ENCODE data around the gene DOCK9. TPM values are rescaled to one million over a fixed set of nuclear protein-coding genes. Genes with fewer than 3 reads are reported as not detected.

DOCK9 gene
- total RNA-seq, 4 donors from 2014 or later, result 31.4 to 46.7 (median 45.6) TPM

DNA sequence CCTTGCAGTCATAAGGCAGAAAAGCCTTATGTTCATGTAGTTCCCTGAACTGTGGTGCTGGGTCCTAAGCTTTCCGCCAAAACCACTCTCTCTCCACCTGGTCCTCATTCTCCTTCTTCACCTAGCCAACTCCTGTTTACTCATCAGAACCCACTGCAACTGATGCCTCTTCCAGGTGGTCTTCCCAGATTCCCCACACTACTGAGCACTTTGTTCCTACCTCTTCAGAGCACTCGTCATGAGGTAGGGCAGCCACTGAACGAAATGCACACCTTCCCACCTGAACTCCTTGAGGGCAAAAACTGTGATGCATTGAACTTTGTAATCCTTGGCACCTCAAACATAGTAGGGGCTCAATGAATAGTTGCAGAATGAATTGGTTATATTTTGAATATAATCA, 100.4 kb downstream of the DOCK9 start:
- no peak for ATAC-seq
- Histone ChIP-seq H3K4me1 (peaks cover 4 to 11% of the 10 kb centered on the region in 2 donors), H3K27ac (no peak overlapping the region), H3K27me3 (no peaks in the 10 kb centered on the region), H3K36me3 (peaks cover 0 to 39% of the 10 kb centered on the region in 2 donors), H3K9me3 (no peaks in the 10 kb centered on the region), H3K4me3 (no peak overlapping the region)
- intact Hi-C loops (cut with DNase I; ENCODE audit: low total_unique reads) (no loop called here), in situ Hi-C loops (cut with MboI; ENCODE audit: low sequenced_read_pairs in 4 of 4) (no loop called here)
- no peak for DNase-seq
- TF ChIP-seq POLR2A (IDR thresholded peaks at IDR 0.05), result no peak
- TF ChIP-seq, protein P1, sequence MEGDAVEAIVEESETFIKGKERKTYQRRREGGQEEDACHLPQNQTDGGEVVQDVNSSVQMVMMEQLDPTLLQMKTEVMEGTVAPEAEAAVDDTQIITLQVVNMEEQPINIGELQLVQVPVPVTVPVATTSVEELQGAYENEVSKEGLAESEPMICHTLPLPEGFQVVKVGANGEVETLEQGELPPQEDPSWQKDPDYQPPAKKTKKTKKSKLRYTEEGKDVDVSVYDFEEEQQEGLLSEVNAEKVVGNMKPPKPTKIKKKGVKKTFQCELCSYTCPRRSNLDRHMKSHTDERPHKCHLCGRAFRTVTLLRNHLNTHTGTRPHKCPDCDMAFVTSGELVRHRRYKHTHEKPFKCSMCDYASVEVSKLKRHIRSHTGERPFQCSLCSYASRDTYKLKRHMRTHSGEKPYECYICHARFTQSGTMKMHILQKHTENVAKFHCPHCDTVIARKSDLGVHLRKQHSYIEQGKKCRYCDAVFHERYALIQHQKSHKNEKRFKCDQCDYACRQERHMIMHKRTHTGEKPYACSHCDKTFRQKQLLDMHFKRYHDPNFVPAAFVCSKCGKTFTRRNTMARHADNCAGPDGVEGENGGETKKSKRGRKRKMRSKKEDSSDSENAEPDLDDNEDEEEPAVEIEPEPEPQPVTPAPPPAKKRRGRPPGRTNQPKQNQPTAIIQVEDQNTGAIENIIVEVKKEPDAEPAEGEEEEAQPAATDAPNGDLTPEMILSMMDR (IDR thresholded peaks at IDR 0.05 in 4 of 5, conservative IDR thresholded peaks at IDR 0.05 in 1 of 5), result no peak

GRCh38 chr13:98875146-98875729, 102.6 kb downstream of the DOCK9 start:
- peaks cover 0 to 27% of the 10 kb centered on the region in 2 donors for H3K36me3 ChIP-seq
- ATAC-seq, result no peak

GRCh38 chr13:98874029-98874397, 103.9 kb downstream of the DOCK9 start:
- intact Hi-C loops (cut with DNase I; ENCODE audit: low total_unique reads) (no loop called here), in situ Hi-C loops (cut with MboI; ENCODE audit: low sequenced_read_pairs in 4 of 4) (no loop called here)
- TF ChIP-seq, protein P1 (IDR thresholded peaks at IDR 0.05 in 4 of 5, conservative IDR thresholded peaks at IDR 0.05 in 1 of 5), result no peak
- no peak for TF ChIP-seq POLR2A (IDR thresholded peaks at IDR 0.05)
- no peak for ATAC-seq
- no peak overlapping the region for H3K4me3 ChIP-seq
- peaks cover 0 to 16% of the 10 kb centered on the region in 2 donors for H3K36me3 ChIP-seq
- no peaks in the 10 kb centered on the region for H3K4me1 ChIP-seq
- DNase-seq, result no peak
- H3K9me3 ChIP-seq, result no peaks in the 10 kb centered on the region
- no peaks in the 10 kb centered on the region for H3K27me3 ChIP-seq
- no peak overlapping the region for H3K27ac ChIP-seq

More at GRCh38 chr13:98875146-98875729, 102.6 kb downstream of the DOCK9 start:
- Histone ChIP-seq H3K27me3 (no peaks in the 10 kb centered on the region), H3K4me3 (no peak overlapping the region), H3K9me3 (no peaks in the 10 kb centered on the region), H3K4me1 (peaks cover under 1 to 8% of the 10 kb centered on the region in 2 donors), H3K27ac (no peak overlapping the region)
- in situ Hi-C loops (cut with MboI; ENCODE audit: low sequenced_read_pairs in 4 of 4), result no loop called here
- no peak for TF ChIP-seq POLR2A (IDR thresholded peaks at IDR 0.05)
- TF ChIP-seq, protein P1 (IDR thresholded peaks at IDR 0.05 in 4 of 5, conservative IDR thresholded peaks at IDR 0.05 in 1 of 5), result no peak
- no peak for DNase-seq
- intact Hi-C loops (cut with DNase I; ENCODE audit: low total_unique reads), result no loop called here

- intact Hi-C loops (cut with DNase I; ENCODE audit: low total_unique reads), result no loop called here
- peaks cover 0 to 16% of the 10 kb centered on the region in 2 donors for H3K36me3 ChIP-seq
These were observed 104.4 kb downstream of the DOCK9 start for GRCh38 chr13:98873377-98874028.

More at GRCh38 chr13:98873377-98874028, 104.4 kb downstream of the DOCK9 start:
- TF ChIP-seq, protein P1 (IDR thresholded peaks at IDR 0.05 in 4 of 5, conservative IDR thresholded peaks at IDR 0.05 in 1 of 5), result no peak
- TF ChIP-seq POLR2A (IDR thresholded peaks at IDR 0.05), result no peak
- Histone ChIP-seq H3K4me3 (no peak overlapping the region), H3K27ac (no peak overlapping the region), H3K4me1 (no peaks in the 10 kb centered on the region), H3K27me3 (no peaks in the 10 kb centered on the region), H3K9me3 (no peaks in the 10 kb centered on the region)
- ATAC-seq (no peak), DNase-seq (no peak)
- in situ Hi-C loops (cut with MboI; ENCODE audit: low sequenced_read_pairs in 4 of 4), result no loop called here

All from gastrocnemius medialis (tissue), 4 donors.